Kasumi-1 (cell line): Measurements from ENCODE around the gene PAK2.
"Not testable (repeated sequence)": the region's sequence is repeated elsewhere in the genome, so short reads cannot be mapped to it uniquely, and the experiment has no call there.

Experiments used
- DNase-seq, 2 experiments: peaks; one replicate each; lab custom pipeline; 2025; lab: John Stamatoyannopoulos, UW

The PAK2 gene

DNA sequence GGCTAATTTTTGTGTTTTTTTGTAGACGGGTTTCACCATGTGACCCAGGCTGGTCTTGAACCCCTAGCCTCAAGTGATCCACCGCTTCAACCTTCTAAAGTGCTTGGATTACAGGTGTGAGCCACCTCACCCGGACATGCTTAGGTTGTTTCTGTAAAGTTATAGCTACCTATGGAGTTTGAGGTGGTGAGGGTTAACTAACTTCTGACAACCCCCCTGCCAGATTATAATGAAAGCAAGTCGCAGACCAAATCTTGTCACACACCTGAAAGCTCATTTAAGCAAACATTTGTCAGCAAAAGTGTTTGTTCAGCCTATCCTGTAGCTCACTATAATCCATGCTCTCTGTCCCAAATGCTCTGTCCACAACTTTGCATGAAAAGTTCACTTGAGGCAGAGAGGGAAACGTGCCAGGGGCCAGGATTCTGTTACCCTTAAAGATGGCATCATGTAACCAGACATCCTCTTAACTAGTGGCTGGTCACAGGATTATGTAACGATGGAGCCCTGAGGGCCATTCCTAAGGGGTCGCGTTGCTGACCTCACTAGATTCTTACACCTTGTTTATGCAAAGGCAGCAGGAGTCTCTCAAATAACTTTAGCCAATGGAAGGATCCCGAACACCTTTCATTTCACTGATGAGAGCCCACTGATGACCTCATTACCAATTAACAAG, 103.9 kb downstream of the PAK2 start:
- no peak for DNase-seq

DNA sequence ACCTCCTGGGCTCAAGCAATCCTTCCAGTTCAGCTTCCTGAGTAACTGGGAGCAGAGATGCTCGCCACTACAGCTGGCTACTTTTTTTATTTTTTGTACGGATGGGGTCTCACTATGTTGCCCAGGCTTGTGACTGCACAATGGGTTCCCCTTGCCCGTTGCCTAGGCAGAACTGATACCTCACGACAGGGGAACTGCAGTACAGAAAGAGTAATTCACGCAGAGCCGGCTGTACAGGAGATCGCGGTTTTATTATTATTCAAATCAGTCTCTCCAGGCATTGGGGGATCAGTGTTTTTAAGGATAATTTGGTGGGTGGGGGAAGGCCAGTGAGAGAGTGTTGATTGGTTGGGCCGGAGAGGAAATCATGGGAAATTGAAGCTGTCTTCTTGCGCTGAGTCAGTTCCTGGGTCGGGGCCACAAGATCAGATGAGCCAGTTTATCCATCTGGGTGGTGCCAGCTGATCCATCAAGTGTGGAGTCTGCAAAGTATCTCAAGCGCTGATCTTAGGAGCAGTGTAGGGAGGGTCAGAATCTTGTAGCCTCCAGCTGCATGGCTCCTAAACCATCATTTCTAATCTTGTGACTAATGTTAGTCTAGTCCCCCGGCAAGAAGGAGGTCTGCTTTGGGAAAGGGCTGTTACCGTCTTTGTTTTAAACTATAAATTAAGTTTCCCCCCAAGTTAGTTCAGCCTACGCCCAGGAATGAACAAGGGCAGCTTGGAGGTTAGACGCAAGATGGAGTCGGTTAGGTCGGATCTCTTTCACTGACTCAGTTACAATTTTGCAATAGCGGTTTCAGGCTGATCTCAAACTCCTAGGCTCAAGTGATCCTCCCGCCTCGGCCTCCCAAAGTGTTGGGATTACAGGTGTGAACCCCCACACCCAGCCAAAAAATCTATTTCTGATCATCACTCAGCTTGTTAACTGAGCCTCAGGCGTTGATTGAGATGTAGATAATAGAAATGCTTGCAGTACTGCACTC, 104.9 kb downstream of the PAK2 start:
- not testable (repeated sequence) for DNase-seq

DNA sequence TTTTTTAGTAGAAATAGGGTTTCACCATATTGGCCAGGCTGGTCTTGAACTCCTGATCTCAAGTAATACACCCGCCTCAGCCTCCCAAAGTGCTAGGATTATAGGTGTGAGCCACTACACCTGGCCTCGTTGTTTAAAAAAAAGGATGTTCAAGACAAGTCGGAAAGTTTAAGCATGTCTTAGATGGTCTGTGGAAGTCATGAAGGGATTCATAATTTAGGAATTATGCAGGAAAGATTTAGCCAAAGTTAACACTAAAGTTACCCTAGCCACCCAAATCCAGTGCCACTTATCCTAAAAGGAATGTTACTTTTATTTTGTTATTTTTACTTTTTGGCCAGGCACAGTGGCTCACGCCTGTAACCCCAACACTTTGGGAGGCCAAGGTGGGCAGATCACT, 108.7 kb downstream of the PAK2 start:
- DNase-seq, result not testable (repeated sequence)

- no peak for DNase-seq
Observed at GRCh38 chr3:196849180-196849741, 109.6 kb downstream of the PAK2 start.

GRCh38 chr3:196863000-196863399, 123.3 kb downstream of the PAK2 start:
- DNase-seq, result not testable (repeated sequence)

- DNase-seq, result no peak
Observed at GRCh38 chr3:196867155-196867506, 127.5 kb downstream of the PAK2 start.

DNA sequence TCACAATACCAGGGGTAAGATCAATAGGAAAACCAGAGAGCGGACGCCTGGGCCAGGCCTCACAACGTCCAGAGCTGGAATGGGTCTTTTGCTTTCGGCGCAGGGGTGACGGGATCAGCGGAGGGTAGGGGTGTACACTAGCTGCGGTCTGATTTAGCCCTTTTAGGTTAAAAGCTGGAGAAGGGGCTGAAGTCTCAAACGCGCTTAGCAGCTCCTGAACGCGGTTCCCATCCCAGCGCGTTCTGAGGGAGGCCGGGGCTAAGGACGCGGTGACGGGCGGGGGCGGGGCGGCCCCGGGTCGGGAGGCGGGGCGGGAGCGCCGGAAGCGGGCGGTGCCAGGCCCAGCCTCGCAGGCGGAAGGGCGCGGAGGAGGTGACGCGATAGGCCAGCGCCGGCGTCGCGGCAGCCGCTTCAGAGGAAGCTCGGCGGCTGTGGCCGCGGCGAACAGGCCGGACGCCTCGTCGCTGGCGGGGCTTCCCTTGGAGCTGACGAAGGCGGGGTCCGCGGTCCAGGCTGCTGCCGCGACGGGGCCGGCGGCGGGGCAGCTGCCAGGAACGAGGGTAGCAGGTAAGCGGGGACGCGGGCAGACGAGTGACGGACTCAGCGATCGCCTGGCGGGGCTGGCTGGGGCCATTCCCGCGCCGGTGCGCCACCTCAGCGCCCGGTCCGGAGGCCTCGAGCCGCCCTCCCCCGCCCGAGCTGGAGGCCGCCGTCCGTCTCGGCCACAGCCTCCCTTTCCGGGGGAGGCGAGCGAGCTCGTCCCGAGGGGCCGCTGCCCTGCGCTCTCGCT, 128.0 kb downstream of the PAK2 start, which contains the start of gene SENP5:
Gene SENP5, plus strand, starts transcription at position 414 of the 790 bp plus-strand sequence. CDS start 17,262 bp downstream, outside the sequence.
- peak; percentile 80 to 82 for DNase-seq

GRCh38 chr3:196868297-196868661, 128.6 kb downstream of the PAK2 start:
- DNase-seq, result peak in 1 of 2 experiments; percentile 33

- no peak for DNase-seq
Observed at GRCh38 chr3:196872316-196872715, 132.7 kb downstream of the PAK2 start.

DNA sequence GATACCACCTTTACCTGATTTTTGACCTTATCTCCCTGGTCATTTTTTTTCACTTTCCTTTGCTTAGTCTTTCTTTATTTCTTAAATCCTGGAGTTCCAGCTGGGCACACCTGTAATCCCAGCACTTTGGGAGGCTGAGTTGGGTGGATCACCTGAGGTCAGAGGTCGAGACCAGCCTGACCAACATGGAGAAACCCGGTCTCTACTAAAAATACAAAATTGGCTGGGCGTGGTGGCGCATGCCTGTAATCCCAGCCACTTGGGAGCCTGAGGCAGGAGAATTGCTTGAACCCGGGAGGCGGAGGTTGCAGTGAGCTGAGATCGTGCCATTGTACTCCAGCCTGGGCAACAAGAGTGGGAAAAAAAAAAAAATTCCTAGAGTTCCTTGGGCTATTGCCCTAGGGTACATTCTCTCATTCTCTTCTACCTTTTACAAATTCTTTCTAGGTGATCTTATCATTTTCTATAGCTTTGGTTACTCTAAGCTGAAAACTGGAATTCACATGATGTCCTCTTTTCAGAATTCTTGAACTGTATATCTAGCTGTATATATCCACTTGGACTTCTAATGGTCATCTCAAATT, 134.9 kb downstream of the PAK2 start:
- DNase-seq, result not testable (repeated sequence)

DNA sequence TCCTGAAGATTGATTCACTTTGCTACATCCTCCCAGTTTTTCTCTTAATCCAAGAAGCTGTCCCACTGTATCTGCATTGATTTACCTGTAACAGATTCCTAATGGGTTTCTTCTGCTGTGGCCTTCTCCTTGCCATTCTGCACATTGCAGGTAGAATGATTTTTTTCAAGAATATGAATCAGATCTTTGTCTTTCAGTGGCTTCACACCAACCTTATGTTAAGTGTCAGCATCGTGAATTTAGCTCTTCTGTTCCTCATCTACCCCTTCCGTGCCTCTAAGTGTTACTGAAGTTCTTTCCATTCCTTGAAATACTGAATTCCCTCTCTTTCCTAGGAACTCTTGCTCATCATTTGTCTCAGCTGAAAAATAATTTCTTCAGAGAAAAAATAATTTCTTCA, 135.6 kb downstream of the PAK2 start:
- DNase-seq, result no peak
